SK-N-SH treated with all-trans-retinoic acid at 6 μM for 48 hours (cell line): Measurements from ENCODE around the gene GGA1.
"Not testable (repeated sequence)": the region's sequence is repeated elsewhere in the genome, so short reads cannot be mapped to it uniquely, and the experiment has no call there.

Experiments
- ATAC-seq: fragments of 200-7000 bp; cut with Tn5 transposase; 3 replicates; pipeline ENCODE4 v1.9.1; 2020; ENCODE audit warnings: mild to moderate bottlenecking, moderate library complexity
- ARNTL ChIP-seq: fragments of 450-650 bp; formaldehyde crosslinking; IDR thresholded peaks from 2 replicates; pipeline ENCODE4 v1.5.0; 2020; ENCODE audit warnings: low read depth, mild to moderate bottlenecking, moderate library complexity, borderline replicate concordance
- BACH2 ChIP-seq: fragments of 250-450 bp; sonication (Bioruptor Pico); IDR thresholded peaks from 2 replicates; pipeline ENCODE4 v1.9.0; 2021; ENCODE audit warnings: mild to moderate bottlenecking, borderline replicate concordance
- CREB5 ChIP-seq: fragments of 250-450 bp; sonication (Bioruptor Pico); IDR thresholded peaks from 2 replicates; pipeline ENCODE4 v1.5.1; 2020; ENCODE audit warnings: low read depth, mild to moderate bottlenecking, moderate library complexity
- CSDC2 ChIP-seq: fragments of 250-450 bp; sonication (Bioruptor Pico); IDR thresholded peaks from 2 replicates; pipeline ENCODE4 v1.5.0; 2020; ENCODE audit warnings: mild to moderate bottlenecking, moderate library complexity
- CSRNP3 ChIP-seq: fragments of 250-450 bp; sonication (Bioruptor Pico); IDR thresholded peaks from 2 replicates; pipeline ENCODE4 v1.5.1; 2021; ENCODE audit warnings: mild to moderate bottlenecking, moderate library complexity
- ESRRG ChIP-seq: fragments of 250-450 bp; sonication (Bioruptor Pico); IDR thresholded peaks from 2 replicates; pipeline ENCODE4 v1.6.1; 2021; ENCODE audit warnings: mild to moderate bottlenecking
- GLIS3 ChIP-seq: fragments of 250-450 bp; sonication (Bioruptor Pico); IDR thresholded peaks from 2 replicates; pipeline ENCODE4 v1.5.0; 2020; ENCODE audit warnings: mild to moderate bottlenecking, moderate library complexity
- ISL1 ChIP-seq: fragments of 250-450 bp; sonication (Bioruptor Pico); IDR thresholded peaks from 2 replicates; pipeline ENCODE4 v2.1.2; 2022; ENCODE audit warnings: mild to moderate bottlenecking, moderate library complexity
- OSR1 ChIP-seq: fragments of 250-450 bp; sonication (Bioruptor Pico); IDR thresholded peaks from 2 replicates; pipeline ENCODE4 v1.8.0; 2022; ENCODE audit warnings: moderate library complexity, mild to moderate bottlenecking, inconsistent platforms
- POU6F1 ChIP-seq: fragments of 250-450 bp; sonication (Bioruptor Pico); IDR thresholded peaks from 2 replicates; pipeline ENCODE4 v1.8.0; 2021; ENCODE audit warnings: low read depth, mild to moderate bottlenecking, moderate library complexity, borderline replicate concordance
- RARB ChIP-seq: fragments of 250-450 bp; sonication (Bioruptor Pico); IDR thresholded peaks from 2 replicates; pipeline ENCODE4 v1.8.0; 2021; ENCODE audit warnings: mild to moderate bottlenecking, moderate library complexity
- SNAI2 ChIP-seq: fragments of 250-450 bp; sonication (Bioruptor Pico); IDR thresholded peaks from 2 replicates; pipeline ENCODE4 v1.5.0; 2020; ENCODE audit warnings: mild to moderate bottlenecking, moderate library complexity
- TCF4 ChIP-seq: fragments of 250-450 bp; sonication (Bioruptor Pico); IDR thresholded peaks from 2 replicates; pipeline ENCODE4 v1.8.0; 2021; ENCODE audit warnings: mild to moderate bottlenecking, moderate library complexity, borderline replicate concordance
- TOX ChIP-seq: fragments of 250-450 bp; sonication (Bioruptor Pico); IDR thresholded peaks from 2 replicates; pipeline ENCODE4 v1.8.0; 2021; ENCODE audit warnings: mild to moderate bottlenecking, moderate library complexity, borderline replicate concordance
- ZFP3 ChIP-seq: fragments of 250-450 bp; sonication (Bioruptor Pico); IDR thresholded peaks from 2 replicates; pipeline ENCODE4 v1.5.0; 2020; ENCODE audit warnings: mild to moderate bottlenecking, moderate library complexity
- ZFP30 ChIP-seq: fragments of 450-650 bp; formaldehyde crosslinking; IDR thresholded peaks from 2 replicates; pipeline ENCODE4 v1.5.0; 2022; ENCODE audit warnings: mild to moderate bottlenecking, moderate library complexity
- ZNF565 ChIP-seq: fragments of 450-650 bp; formaldehyde crosslinking; conservative IDR thresholded peaks from 2 replicates; pipeline ENCODE4 v1.5.0; 2020; ENCODE audit warnings: low read depth, mild to moderate bottlenecking, moderate library complexity
- ZNF70 ChIP-seq: fragments of 450-650 bp; formaldehyde crosslinking; IDR thresholded peaks from 2 replicates; pipeline ENCODE4 v1.5.0; 2020; ENCODE audit warnings: mild to moderate bottlenecking, moderate library complexity
- ZNF8 ChIP-seq: fragments of 450-650 bp; formaldehyde crosslinking; IDR thresholded peaks from 2 replicates; pipeline ENCODE4 v1.5.0; 2020; ENCODE audit warnings: mild to moderate bottlenecking, moderate library complexity

GGA1 gene

GRCh38 chr22:37588546-37589215 is 20.0 kb upstream of the GGA1 start:
- no peak for TF ChIP-seq CSRNP3
- TF ChIP-seq SNAI2: no peak
- TF ChIP-seq TCF4 (CRISPR knock-in tag): no peak
- no peak for TF ChIP-seq OSR1 (CRISPR knock-in tag)
- TF ChIP-seq ZNF565 (CRISPR knock-in tag): no peak
- no peak for ATAC-seq

- no peak for ATAC-seq
- no peak for TF ChIP-seq ZNF8 (CRISPR knock-in tag)
- TF ChIP-seq BACH2 (CRISPR knock-in tag): no peak
- TF ChIP-seq ZFP3 (CRISPR knock-in tag): no peak
- no peak for TF ChIP-seq ZNF565 (CRISPR knock-in tag)
- TF ChIP-seq CSDC2 (CRISPR knock-in tag): no peak
- TF ChIP-seq ESRRG (CRISPR knock-in tag): no peak
- no peak for TF ChIP-seq ISL1 (CRISPR knock-in tag)
- no peak for TF ChIP-seq CREB5
- no peak for TF ChIP-seq TCF4 (CRISPR knock-in tag)
- no peak for TF ChIP-seq SNAI2
- TF ChIP-seq RARB: no peak
- TF ChIP-seq POU6F1 (CRISPR knock-in tag): no peak
- TF ChIP-seq ZNF70 (CRISPR knock-in tag): no peak
Observed at GRCh38 chr22:37589636-37590035, 19.0 kb upstream of the GGA1 start.

GRCh38 chr22:37591081-37591480 is 17.6 kb upstream of the GGA1 start:
- not testable (repeated sequence) for ATAC-seq

GRCh38 chr22:37591823-37592404 is 16.7 kb upstream of the GGA1 start:
- no peak for ATAC-seq
- no peak for TF ChIP-seq RARB
- no peak for TF ChIP-seq ISL1 (CRISPR knock-in tag)
- no peak for TF ChIP-seq ZFP30 (CRISPR knock-in tag)
- no peak for TF ChIP-seq CSDC2 (CRISPR knock-in tag)
- TF ChIP-seq TOX: no peak
- TF ChIP-seq CSRNP3: no peak
- TF ChIP-seq BACH2 (CRISPR knock-in tag): no peak
- no peak for TF ChIP-seq OSR1 (CRISPR knock-in tag)
- TF ChIP-seq SNAI2: no peak
- no peak for TF ChIP-seq ESRRG (CRISPR knock-in tag)
- TF ChIP-seq, all 23 proteins: peak for 0

GRCh38 chr22:37594237-37594636 is 14.4 kb upstream of the GGA1 start:
- no peak for ATAC-seq
- TF ChIP-seq ZFP3 (CRISPR knock-in tag): no peak
- TF ChIP-seq ZNF70 (CRISPR knock-in tag): no peak
- no peak for TF ChIP-seq ESRRG (CRISPR knock-in tag)
- TF ChIP-seq CSDC2 (CRISPR knock-in tag): no peak
- TF ChIP-seq ZNF8 (CRISPR knock-in tag): no peak
- no peak for TF ChIP-seq TOX
- TF ChIP-seq TCF4 (CRISPR knock-in tag): no peak
- TF ChIP-seq, all 23 proteins: peak for 0

- no peak for ATAC-seq
- TF ChIP-seq CSRNP3 (no peak), TOX (no peak), CSDC2 (CRISPR knock-in tag) (no peak), ZNF70 (CRISPR knock-in tag) (no peak), POU6F1 (CRISPR knock-in tag) (no peak), ZFP3 (CRISPR knock-in tag) (no peak), GLIS3 (no peak), CREB5 (no peak), ARNTL (CRISPR knock-in tag) (no peak), ISL1 (CRISPR knock-in tag) (no peak), OSR1 (CRISPR knock-in tag) (no peak), ZFP30 (CRISPR knock-in tag) (no peak)
Observed at GRCh38 chr22:37599153-37599552, 9.5 kb upstream of the GGA1 start.
